Stimulated activated CD4-positive, alpha-beta T cell treated with anti-CD3 and anti-CD28 coated beads, Interleukin-1b, Interleukin-23, amount 100 ng/mL, for 48 hours (primary cell): ENCODE data around the gene SLC5A11.

Experiments used
- DNase-seq: peaks from one replicate; pipeline ENCODE4 v3.0.0-alpha.2; 2020

SLC5A11 gene

DNA sequence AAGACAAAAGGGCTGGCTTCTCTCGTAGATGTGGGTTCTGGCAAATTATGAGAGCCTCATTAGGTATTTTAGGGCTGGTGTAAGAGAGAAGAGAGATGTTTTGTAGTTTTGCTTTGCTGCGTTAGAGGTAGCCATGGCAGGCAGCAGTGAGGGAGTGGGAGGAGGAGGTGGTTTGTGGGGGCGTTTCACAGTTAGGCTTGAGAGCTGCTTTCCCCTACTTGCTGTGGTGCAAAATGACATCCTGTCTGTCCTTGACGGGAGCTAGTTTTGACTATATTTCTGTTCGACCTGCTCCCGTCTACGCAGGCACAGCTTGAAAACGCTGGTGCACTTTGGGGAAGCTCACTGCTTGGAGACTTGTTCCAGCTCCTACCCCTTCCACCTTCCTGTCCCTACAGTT is 75.5 kb downstream of the SLC5A11 start:
- DNase-seq: no peak

DNA sequence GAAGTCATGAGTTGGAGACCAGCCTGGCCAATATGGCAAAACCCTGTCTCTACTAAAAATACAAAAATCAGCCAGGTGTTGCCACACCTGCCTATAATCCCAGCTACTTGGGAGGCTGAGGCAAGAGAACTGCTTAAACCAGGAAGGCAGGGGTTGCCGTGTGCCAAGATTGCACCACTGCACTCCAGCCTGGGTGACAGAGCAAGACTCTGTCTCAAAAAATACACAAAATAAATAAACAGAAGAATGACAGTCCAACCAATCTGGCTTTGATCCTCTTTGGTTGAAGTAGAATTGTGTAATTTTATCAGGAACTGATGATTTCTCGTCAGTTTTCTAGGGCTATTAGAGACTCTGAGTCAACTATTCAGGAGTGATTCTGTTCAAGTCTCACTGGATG is 79.4 kb downstream of the SLC5A11 start:
- no peak for DNase-seq

DNA sequence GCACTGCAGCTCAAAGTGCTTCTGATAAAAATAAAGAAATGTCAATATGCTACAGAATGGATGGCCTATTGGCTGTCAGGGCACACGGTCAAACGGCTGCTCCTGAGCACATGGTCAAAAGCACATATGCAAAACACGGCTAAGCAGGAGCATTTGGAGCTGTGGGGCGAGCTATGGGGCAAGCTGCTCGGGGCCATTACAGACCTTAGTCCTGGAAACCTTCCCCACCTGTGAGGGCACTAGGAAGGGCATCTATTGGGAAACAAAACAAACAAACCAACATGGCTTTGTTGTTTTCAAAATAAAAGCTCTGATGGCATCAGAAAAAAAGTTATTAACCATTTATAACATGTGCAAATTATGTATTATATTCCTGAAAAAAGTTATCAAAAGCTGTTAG is 83.6 kb downstream of the SLC5A11 start:
- no peak for DNase-seq

DNA sequence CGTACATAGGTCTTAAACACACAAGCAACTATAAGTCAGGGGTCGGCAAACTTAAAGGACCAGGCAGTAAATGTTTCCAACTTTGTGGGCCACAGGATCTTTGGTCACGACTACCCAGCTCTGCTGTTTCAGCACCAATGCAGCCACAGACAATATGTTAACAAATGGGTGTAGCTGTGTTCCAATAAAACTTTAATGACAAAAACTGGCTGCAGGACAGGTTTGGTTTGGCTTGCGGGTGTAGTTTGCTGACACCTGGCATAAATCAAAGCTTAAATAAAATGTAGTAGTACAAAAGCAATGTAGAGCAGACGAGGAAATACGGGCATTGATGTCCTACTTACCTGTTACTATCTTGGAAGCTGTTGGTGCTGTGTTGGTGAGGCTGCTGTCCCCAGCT is 84.7 kb downstream of the SLC5A11 start:
- DNase-seq: no peak

DNA sequence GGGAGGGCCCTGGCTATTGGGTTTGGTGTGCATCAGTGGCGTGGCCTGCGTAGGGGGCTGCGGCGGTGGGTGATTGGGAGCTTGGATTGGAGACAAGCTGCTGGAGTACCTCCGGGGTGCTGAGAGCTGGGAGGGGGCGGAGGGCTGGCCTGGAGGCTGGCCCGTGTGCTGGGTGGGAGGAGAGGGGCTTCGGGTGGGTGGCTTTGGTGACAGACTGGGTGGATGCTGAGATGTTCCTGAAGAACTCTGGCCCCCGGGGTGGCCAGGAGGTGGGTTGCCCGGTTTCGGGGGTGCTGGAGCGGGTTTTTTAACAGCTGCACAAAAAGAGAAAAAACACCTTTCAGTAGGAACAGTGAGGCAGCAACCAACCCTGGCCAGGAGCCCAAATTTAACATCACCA is 85.3 kb downstream of the SLC5A11 start:
- DNase-seq: no peak

DNA sequence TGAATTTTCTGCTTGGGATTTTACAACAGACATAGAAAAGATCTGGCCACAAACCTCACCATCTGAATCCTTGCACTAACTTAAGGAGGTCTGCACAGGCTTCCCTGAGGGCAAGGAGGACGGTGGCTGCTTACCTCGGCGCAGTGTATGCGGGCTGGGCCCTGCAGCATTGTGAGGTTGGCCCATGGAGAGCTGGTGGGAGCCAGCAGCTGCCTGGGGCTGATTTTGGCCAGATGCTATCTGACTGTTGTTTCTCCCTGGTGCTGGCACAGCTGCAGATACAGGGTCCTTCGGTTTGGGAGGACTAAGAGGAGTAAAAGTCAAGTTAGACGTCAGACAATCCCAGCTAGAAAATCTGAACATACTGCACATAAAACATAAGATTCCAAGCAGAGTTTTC is 89.6 kb downstream of the SLC5A11 start:
- DNase-seq: no peak

DNA sequence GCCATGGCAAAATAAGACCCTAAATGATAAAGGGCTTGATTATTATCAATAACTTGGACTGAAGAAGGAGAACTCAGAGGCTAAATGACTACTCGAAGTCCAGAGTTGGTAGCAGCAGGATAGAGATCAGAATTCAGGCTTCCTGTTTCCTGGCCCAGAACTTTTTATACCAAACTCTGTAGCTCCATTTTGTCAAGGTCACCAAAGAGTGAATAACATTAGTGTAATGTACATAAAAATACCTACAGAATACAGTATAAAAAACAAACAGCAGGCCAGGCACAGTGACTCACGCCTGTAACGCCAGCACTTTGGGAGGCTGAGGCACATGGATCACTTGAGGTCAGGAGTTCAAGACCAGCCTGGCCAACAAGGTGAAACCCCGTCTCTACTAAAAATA is 90.4 kb downstream of the SLC5A11 start:
- DNase-seq: no peak

DNA sequence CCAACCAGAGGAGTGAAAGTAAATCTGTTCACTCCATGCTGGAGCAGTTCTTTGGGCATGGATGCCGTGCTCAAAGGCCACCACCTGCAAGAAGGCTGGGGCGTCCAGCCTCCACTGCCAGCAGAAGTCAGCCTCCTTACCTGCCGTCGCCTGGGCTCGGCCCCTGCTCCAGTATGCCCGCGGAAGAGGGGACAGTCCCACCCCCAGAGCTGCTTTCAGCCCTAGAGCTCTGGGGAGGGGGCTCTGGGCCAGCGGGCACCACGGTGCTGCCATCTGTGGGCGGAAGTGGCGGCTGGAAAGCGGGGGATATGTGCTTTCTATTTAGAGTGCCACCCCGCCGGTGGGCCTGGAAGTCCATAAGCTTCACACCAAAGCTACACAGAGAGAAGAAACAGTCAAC is 93.5 kb downstream of the SLC5A11 start:
- no peak for DNase-seq

DNA sequence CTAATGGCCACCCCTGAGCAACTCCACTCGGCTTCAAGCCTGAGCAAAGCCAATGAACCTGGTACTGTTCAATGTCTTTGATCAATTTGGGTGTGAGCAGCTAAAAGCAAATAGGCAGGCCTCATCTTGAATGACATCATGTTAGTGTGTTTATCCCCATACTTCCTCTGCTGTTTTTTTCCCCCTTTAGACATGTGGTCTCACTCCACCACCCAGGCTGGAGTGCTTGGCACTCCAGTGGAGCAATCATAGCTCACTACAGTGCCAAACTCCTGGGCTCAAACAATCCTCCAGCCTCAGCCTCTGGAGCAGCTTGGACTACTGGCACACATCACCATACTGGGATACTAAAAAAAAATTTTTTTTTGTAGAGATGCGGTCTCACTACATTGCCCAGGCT is 94.0 kb downstream of the SLC5A11 start:
- no peak for DNase-seq

DNA sequence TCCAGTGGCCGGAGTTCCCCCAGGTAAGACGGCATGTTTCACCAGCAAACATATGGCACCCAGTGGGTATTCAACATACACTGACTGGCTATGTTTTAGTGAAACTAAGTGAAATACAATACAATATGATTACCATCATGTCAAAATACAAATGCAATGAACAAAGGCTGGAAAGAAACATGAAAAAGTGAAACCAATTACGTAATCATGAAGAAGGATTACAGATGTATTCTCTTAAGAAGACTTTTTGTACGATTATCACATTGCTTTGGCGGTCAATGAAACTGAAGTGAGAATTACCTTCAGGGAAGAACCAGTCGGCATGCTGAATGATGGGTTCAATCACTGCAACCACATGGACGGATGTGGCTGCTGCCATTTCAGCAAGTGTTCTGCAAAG is 97.7 kb downstream of the SLC5A11 start:
- no peak for DNase-seq

DNA sequence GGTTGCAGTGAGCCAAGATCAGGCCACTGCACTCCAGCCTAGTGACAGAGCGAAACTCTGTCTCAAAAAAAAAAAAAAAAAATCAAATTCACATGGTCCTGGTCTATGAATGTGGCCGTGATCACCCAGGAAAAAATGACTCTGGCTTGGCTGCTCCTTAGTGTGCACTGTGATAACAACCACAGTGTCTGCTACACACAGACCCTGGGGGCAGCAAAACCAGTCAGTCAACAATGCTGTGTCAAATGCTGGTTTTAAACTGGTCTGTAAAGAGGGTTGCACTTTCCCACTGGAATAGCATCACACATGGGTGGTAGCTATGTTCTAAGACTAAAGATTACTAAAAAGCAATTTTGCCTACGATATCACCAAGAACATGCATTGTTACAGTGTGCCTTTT is 98.4 kb downstream of the SLC5A11 start:
- no peak for DNase-seq

DNA sequence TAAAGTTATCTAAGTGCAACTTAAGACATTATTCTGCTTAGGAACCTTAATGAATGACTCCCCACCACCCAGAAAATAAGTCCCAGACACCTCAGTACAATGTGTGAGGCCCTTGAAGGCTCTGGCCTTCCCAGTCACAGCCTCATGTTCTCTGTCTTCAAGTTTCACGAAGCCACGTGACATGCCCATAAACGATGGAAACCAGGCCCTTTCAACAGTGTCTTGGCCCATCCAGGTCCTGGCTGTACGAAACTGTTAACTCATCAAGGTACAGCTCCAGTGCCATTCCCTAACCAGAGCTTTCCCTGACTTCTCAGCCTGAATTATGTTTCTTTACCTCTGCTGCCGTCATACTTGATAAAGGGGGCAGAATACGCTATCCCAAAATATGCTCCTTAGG is 100.4 kb downstream of the SLC5A11 start:
- no peak for DNase-seq

DNA sequence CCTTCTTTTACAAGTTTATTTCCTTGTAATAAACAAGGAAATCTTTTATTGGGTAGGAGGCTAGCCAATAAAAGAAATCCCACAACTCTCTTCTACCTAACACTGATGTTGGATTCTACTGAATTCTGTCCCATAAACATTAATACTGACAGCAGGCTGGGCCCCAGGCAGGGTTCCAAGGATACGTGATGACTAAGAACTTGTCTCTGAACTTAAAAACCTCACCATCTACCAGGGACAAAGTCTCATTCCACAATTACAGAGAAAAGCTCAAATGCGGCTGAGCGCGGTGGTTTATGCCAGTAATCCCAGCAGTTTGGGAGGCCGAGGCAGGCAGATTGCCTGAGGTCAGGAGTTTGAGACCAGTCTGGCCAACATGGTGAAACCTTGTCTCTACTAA is 104.5 kb downstream of the SLC5A11 start:
- no peak for DNase-seq

DNA sequence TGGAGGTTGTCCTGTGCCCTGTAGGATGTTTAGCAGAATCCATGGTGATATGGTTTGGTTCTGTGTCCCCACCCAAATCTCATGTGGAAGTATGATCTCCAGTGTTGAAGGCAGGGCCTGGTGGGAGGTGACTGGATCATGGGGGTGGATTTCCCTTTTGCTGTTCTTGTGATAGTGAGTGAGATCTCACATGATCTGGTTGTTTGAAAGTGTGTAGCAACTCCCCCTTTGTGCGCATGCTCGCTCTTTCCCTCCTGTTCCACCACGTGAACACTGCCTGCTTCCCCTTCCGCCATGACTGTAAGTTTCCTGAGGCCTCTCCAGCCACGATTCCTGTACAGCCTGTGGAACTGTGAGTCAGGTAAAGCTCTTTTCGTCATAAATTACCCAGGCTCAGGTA is 107.5 kb downstream of the SLC5A11 start:
- no peak for DNase-seq

DNA sequence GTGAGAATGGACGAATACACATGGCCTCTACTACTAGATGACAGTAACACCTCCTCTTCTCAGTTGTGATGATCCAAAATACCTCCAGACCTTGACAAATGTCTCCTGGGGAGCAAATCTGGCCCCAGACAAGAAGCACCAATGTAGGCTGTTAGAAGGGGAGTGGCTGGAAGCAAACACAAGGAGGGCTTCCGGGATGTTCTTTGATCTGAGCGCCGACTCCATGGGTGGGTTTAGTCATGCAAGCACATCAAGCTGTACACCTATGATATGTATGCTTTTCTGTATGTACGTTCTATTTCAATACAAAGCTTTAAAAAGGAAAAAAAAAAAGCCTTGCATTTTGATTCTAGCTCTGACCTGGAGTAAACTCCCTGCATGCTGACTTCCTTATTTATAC is 108.0 kb downstream of the SLC5A11 start:
- DNase-seq: no peak

DNA sequence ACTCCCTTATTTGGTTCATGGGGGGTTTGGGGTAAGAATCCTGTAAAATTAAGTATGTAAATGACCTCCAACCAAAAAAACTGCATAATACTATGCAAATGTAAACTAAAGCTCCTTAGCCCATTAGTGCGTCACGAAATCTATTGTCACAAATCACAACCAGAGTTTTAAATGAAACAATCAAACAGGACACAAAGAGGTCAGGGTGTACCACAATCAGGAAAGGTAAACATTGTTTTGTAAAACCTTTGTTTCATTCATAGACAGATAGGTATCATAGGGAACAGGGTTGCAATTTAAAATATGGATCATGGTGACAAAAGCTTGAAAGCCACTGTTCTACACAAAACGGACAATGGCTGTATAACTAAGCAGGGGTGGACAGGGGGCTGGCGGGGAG is 108.4 kb downstream of the SLC5A11 start:
- no peak for DNase-seq

DNA sequence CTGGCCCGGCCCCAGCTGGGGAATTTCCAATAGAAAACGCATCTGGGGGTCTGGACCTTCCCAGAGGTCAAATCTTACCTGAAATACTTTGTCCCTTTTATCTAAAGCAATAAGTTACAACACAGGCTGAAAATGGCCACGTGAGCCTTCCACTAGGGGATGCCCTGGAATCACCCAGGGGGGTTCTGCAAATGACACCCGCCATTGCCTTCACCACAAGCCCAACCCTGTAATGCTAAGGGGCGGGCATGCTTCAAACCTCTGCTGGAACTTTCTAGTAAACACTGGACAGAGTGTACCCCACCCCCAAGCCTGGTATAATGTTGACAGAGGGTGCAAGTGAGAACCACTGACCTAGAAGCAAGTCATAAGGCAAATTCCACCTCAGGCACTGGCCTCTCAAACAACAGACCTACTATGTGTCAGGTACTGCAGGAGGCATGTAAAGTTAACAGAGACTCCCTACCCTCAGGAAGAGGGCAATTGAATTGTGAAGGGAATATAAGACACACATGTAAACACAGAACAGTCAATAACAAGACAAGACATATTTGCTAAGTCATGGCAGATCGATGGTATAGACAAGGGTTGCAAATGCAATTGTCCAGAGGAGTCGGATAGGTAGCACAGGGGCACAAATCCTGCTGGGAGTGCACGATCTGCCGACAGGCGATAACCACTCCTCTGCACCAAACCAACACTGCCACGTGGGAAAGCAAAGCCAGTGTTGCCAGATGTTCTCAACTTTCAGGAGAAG is 110.4 kb downstream of the SLC5A11 start:
- no peak for DNase-seq

DNA sequence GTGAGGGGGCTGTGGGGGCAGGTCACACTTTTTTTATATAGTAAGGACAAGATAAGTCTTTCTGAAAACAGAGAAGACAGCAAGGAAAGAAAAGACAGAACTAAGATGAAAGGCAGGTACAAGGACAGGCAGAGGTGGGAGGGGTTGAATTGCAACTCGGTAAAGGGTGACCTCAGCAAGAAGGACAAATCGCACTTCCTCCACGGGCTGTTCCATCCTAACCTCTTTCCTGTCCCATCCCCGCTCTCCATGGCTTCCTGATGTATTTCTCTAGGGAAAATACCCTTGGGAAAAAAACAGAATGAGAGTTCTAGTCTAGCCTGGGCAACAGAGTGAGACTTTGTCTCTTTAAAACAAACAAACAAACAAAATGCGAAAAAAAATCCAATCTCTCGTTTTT is 112.1 kb downstream of the SLC5A11 start:
- no peak for DNase-seq
